Ramos (cell line): ENCODE data around the gene CCDC184.
"Not testable (repeated sequence)": the region's sequence is repeated elsewhere in the genome, so short reads cannot be mapped to it uniquely, and the experiment has no call there.

Experiments used
- in situ Hi-C: fragments of 300-500 bp; cut with MboI; formaldehyde crosslinking; loops from one replicate; pipeline ENCODE4 v1.14.3; 2022; ENCODE audit warnings: low sequenced_read_pairs; ENCODE audit not compliant: unreplicated experiment

The CCDC184 gene

GRCh38 chr12:48201091-48201490 is 17.6 kb downstream of the CCDC184 start:
- in situ Hi-C loops = no loop called here

DNA sequence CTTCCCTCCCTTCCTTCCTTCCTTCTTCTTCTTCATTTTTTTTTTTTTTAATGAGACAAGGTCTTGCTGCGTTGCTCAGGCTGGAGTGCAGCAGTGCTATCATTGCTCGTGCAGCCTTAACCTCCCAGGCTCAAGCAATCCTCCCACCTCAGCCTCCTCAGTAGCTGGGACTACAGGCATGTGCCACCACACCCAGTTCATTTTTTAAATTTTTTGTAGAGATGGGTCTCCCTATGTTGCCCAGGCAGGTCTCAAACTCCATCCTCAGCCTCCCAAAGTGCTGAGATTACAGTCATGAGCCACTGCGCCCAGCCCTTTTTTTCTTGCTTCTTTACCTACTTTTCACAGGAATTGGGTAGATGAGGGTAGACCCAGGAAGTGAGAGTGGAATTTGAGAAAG is 18.1 kb downstream of the CCDC184 start:
- in situ Hi-C loops = no loop called here

- in situ Hi-C loops = no loop called here
These were observed 19.3 kb downstream of the CCDC184 start for GRCh38 chr12:48202766-48203165.

DNA sequence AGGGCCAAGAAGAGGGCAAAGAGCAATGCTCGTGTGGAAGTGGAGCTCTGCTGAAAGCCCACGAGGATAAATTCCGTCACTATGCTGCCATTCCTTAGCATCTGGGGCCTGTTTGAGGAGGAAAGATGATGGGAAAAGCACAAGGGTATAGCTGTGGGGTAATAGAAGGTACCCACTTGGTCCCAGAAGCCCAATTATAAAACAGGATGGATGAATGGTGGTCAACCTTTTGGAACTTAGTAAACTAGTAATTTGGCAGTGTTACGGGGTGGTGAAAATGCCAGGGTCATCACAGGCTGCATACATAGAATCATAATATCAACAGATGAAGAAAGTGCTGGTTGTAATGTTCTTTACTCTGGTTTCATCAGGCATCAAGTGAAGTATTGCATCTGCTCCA is 19.7 kb downstream of the CCDC184 start, which contains the start of gene OR10AD1:
TSS of gene OR10AD1 (minus strand) at position 101 of the 400 bp plus-strand sequence. CDS start at position 101, 0 bp downstream.
- in situ Hi-C loops = no loop called here

DNA sequence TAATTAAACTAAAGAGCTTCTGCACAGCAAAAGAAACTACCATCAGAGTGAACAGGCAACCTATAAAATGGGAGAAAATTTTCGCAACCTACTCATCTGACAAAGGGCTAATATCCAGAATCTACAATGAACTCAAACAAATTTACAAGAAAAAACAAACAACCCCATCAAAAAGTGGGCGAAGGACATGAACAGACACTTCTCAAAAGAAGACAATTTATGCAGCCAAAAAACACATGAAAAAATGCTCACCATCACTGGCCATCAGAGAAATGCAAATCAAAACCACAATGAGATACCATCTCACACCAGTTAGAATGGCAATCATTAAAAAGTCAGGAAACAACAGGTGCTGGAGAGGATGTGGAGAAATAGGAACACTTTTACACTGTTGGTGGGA is 26.1 kb downstream of the CCDC184 start:
- in situ Hi-C loops = not testable (repeated sequence)

GRCh38 chr12:48216785-48217184 is 33.3 kb downstream of the CCDC184 start:
- in situ Hi-C loops = no loop called here

DNA sequence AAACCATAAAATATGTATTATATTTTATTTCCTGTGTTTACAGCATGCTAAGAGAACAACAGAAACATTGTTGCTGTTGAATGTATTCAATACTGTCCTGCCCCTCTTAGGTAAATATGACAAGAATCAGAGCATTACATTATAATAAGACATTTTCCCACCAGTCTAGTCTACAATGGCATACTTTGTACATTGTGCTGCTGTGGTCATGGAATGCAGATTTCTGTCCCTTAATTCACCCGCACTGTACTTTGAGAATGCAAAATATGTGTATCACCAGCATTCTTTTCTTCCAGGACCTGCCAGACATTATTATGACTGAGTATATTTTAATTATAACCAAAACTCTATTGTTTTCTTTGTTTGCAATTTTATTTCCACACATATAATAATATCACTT is 36.2 kb downstream of the CCDC184 start:
- in situ Hi-C loops = no loop called here

- in situ Hi-C loops = no loop called here
These were observed 37.3 kb downstream of the CCDC184 start for GRCh38 chr12:48220701-48221100.

GRCh38 chr12:48221645-48222044 is 38.2 kb downstream of the CCDC184 start:
- in situ Hi-C loops = no loop called here

- in situ Hi-C loops = not testable (repeated sequence)
These were observed 41.1 kb downstream of the CCDC184 start for GRCh38 chr12:48224533-48224932.

GRCh38 chr12:48231169-48231958 is 47.9 kb downstream of the CCDC184 start:
- in situ Hi-C loops = not testable (repeated sequence)
